SK-N-SH treated with all-trans-retinoic acid at 6 μM for 48 hours (cell line): ENCODE data around the gene SMC4.

ENCODE experiments used
- ATAC-seq: fragments of 200-7000 bp; cut with Tn5 transposase; 3 replicates; pipeline ENCODE4 v1.9.1; 2020; ENCODE audit warnings: mild to moderate bottlenecking, moderate library complexity
- ARNTL ChIP-seq: fragments of 450-650 bp; formaldehyde crosslinking; IDR thresholded peaks from 2 replicates; pipeline ENCODE4 v1.5.0; 2020; ENCODE audit warnings: low read depth, mild to moderate bottlenecking, moderate library complexity, borderline replicate concordance
- CSDC2 ChIP-seq: fragments of 250-450 bp; sonication (Bioruptor Pico); IDR thresholded peaks from 2 replicates; pipeline ENCODE4 v1.5.0; 2020; ENCODE audit warnings: mild to moderate bottlenecking, moderate library complexity
- CSRNP3 ChIP-seq: fragments of 250-450 bp; sonication (Bioruptor Pico); IDR thresholded peaks from 2 replicates; pipeline ENCODE4 v1.5.1; 2021; ENCODE audit warnings: mild to moderate bottlenecking, moderate library complexity
- ESRRG ChIP-seq: fragments of 250-450 bp; sonication (Bioruptor Pico); IDR thresholded peaks from 2 replicates; pipeline ENCODE4 v1.6.1; 2021; ENCODE audit warnings: mild to moderate bottlenecking
- GLIS3 ChIP-seq: fragments of 250-450 bp; sonication (Bioruptor Pico); IDR thresholded peaks from 2 replicates; pipeline ENCODE4 v1.5.0; 2020; ENCODE audit warnings: mild to moderate bottlenecking, moderate library complexity
- ISL1 ChIP-seq: fragments of 250-450 bp; sonication (Bioruptor Pico); IDR thresholded peaks from 2 replicates; pipeline ENCODE4 v2.1.2; 2022; ENCODE audit warnings: mild to moderate bottlenecking, moderate library complexity
- OSR1 ChIP-seq: fragments of 250-450 bp; sonication (Bioruptor Pico); IDR thresholded peaks from 2 replicates; pipeline ENCODE4 v1.8.0; 2022; ENCODE audit warnings: moderate library complexity, mild to moderate bottlenecking, inconsistent platforms
- PPARA ChIP-seq: fragments of 250-450 bp; sonication (Bioruptor Pico); IDR thresholded peaks from 2 replicates; pipeline ENCODE4 v1.5.0; 2020; ENCODE audit warnings: mild to moderate bottlenecking, borderline replicate concordance
- RARB ChIP-seq: fragments of 250-450 bp; sonication (Bioruptor Pico); IDR thresholded peaks from 2 replicates; pipeline ENCODE4 v1.8.0; 2021; ENCODE audit warnings: mild to moderate bottlenecking, moderate library complexity
- SNAI2 ChIP-seq: fragments of 250-450 bp; sonication (Bioruptor Pico); IDR thresholded peaks from 2 replicates; pipeline ENCODE4 v1.5.0; 2020; ENCODE audit warnings: mild to moderate bottlenecking, moderate library complexity
- TCF4 ChIP-seq: fragments of 250-450 bp; sonication (Bioruptor Pico); IDR thresholded peaks from 2 replicates; pipeline ENCODE4 v1.8.0; 2021; ENCODE audit warnings: mild to moderate bottlenecking, moderate library complexity, borderline replicate concordance
- TOX ChIP-seq: fragments of 250-450 bp; sonication (Bioruptor Pico); IDR thresholded peaks from 2 replicates; pipeline ENCODE4 v1.8.0; 2021; ENCODE audit warnings: mild to moderate bottlenecking, moderate library complexity, borderline replicate concordance
- ZC3H10 ChIP-seq: fragments of 250-450 bp; sonication (Bioruptor Pico); IDR thresholded peaks from 2 replicates; pipeline ENCODE4 v1.5.1; 2021; ENCODE audit warnings: mild to moderate bottlenecking, moderate library complexity
- ZFP3 ChIP-seq: fragments of 250-450 bp; sonication (Bioruptor Pico); IDR thresholded peaks from 2 replicates; pipeline ENCODE4 v1.5.0; 2020; ENCODE audit warnings: mild to moderate bottlenecking, moderate library complexity
- ZFP30 ChIP-seq: fragments of 450-650 bp; formaldehyde crosslinking; IDR thresholded peaks from 2 replicates; pipeline ENCODE4 v1.5.0; 2022; ENCODE audit warnings: mild to moderate bottlenecking, moderate library complexity
- ZNF565 ChIP-seq: fragments of 450-650 bp; formaldehyde crosslinking; conservative IDR thresholded peaks from 2 replicates; pipeline ENCODE4 v1.5.0; 2020; ENCODE audit warnings: low read depth, mild to moderate bottlenecking, moderate library complexity
- ZNF8 ChIP-seq: fragments of 450-650 bp; formaldehyde crosslinking; IDR thresholded peaks from 2 replicates; pipeline ENCODE4 v1.5.0; 2020; ENCODE audit warnings: mild to moderate bottlenecking, moderate library complexity
- TF ChIP-seq, protein P1 (sequence below): fragments of 250-450 bp; sonication (Bioruptor Pico); IDR thresholded peaks from 2 replicates; pipeline ENCODE4 v1.8.0; 2021; ENCODE audit warnings: low read depth, mild to moderate bottlenecking, moderate library complexity, borderline replicate concordance
- TF ChIP-seq, protein P2 (sequence below): fragments of 250-450 bp; sonication (Bioruptor Pico); IDR thresholded peaks from 2 replicates; pipeline ENCODE4 v1.8.0; 2020; ENCODE audit warnings: mild to moderate bottlenecking, moderate library complexity, borderline replicate concordance
- TF ChIP-seq, protein P3 (sequence below): fragments of 250-450 bp; sonication (Bioruptor Pico); IDR thresholded peaks from 2 replicates; pipeline ENCODE4 v1.5.0; 2020; ENCODE audit warnings: mild to moderate bottlenecking, moderate library complexity

Gene SMC4

GRCh38 chr3:160444411-160444810, 45.0 kb downstream of the SMC4 start:
- TF ChIP-seq GLIS3 = no peak
- no peak for TF ChIP-seq ZNF8 (CRISPR knock-in tag)
- TF ChIP-seq, protein P1, sequence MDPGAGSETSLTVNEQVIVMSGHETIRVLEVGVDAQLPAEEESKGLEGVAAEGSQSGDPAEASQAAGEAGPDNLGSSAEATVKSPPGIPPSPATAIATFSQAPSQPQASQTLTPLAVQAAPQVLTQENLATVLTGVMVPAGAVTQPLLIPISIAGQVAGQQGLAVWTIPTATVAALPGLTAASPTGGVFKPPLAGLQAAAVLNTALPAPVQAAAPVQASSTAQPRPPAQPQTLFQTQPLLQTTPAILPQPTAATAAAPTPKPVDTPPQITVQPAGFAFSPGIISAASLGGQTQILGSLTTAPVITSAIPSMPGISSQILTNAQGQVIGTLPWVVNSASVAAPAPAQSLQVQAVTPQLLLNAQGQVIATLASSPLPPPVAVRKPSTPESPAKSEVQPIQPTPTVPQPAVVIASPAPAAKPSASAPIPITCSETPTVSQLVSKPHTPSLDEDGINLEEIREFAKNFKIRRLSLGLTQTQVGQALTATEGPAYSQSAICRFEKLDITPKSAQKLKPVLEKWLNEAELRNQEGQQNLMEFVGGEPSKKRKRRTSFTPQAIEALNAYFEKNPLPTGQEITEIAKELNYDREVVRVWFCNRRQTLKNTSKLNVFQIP = no peak
- TF ChIP-seq ESRRG (CRISPR knock-in tag) = no peak
- no peak for TF ChIP-seq ZFP30 (CRISPR knock-in tag)
- TF ChIP-seq ISL1 (CRISPR knock-in tag) = no peak
- TF ChIP-seq CSRNP3 (CRISPR knock-in tag) = no peak
- no peak for TF ChIP-seq TCF4 (CRISPR knock-in tag)
- no peak for TF ChIP-seq ZC3H10 (CRISPR knock-in tag)
- TF ChIP-seq PPARA (CRISPR knock-in tag) = no peak
- TF ChIP-seq ARNTL (CRISPR knock-in tag) = no peak
- no peak for TF ChIP-seq SNAI2 (CRISPR knock-in tag)
- no peak for TF ChIP-seq TOX
- no peak for TF ChIP-seq RARB
- no peak for TF ChIP-seq OSR1 (CRISPR knock-in tag)
- no peak for TF ChIP-seq CSDC2 (CRISPR knock-in tag)
- TF ChIP-seq ZFP3 (CRISPR knock-in tag) = no peak

GRCh38 chr3:160445854-160446253, 46.4 kb downstream of the SMC4 start:
- TF ChIP-seq, protein P2, sequence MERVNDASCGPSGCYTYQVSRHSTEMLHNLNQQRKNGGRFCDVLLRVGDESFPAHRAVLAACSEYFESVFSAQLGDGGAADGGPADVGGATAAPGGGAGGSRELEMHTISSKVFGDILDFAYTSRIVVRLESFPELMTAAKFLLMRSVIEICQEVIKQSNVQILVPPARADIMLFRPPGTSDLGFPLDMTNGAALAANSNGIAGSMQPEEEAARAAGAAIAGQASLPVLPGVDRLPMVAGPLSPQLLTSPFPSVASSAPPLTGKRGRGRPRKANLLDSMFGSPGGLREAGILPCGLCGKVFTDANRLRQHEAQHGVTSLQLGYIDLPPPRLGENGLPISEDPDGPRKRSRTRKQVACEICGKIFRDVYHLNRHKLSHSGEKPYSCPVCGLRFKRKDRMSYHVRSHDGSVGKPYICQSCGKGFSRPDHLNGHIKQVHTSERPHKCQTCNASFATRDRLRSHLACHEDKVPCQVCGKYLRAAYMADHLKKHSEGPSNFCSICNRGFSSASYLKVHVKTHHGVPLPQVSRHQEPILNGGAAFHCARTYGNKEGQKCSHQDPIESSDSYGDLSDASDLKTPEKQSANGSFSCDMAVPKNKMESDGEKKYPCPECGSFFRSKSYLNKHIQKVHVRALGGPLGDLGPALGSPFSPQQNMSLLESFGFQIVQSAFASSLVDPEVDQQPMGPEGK (CRISPR knock-in tag) = no peak
- TF ChIP-seq RARB = no peak
- TF ChIP-seq, all 23 proteins: peak for 0
- no peak for ATAC-seq

More at GRCh38 chr3:160444411-160444810, 45.0 kb downstream of the SMC4 start:
- ATAC-seq = no peak

DNA sequence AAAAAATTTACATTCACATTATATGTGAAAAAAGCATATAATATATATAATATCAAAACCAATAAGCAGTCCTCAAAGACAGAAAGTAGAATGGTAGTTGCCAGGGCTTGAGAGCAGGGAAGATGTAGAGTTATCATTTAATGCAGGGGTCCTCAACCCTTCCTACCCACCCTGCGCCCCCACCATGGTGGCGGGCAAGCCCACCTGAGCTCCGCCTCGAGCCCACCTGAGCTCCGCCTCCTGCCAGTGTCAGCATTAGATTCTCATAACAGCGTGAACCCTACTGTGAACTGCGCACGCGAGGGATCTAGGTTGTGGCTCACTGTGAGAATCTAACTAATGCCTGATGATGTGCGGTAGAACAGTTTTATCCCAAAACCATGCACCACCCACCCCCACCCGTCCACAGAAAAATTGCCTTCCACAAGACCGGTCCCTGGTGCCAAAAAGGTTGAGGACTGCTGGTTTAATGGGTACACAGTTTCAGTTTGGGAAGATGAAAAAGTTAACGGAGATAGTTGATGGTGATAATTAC, 47.1 kb downstream of the SMC4 start:
- TF ChIP-seq, protein P1 = no peak
- TF ChIP-seq, protein P3, sequence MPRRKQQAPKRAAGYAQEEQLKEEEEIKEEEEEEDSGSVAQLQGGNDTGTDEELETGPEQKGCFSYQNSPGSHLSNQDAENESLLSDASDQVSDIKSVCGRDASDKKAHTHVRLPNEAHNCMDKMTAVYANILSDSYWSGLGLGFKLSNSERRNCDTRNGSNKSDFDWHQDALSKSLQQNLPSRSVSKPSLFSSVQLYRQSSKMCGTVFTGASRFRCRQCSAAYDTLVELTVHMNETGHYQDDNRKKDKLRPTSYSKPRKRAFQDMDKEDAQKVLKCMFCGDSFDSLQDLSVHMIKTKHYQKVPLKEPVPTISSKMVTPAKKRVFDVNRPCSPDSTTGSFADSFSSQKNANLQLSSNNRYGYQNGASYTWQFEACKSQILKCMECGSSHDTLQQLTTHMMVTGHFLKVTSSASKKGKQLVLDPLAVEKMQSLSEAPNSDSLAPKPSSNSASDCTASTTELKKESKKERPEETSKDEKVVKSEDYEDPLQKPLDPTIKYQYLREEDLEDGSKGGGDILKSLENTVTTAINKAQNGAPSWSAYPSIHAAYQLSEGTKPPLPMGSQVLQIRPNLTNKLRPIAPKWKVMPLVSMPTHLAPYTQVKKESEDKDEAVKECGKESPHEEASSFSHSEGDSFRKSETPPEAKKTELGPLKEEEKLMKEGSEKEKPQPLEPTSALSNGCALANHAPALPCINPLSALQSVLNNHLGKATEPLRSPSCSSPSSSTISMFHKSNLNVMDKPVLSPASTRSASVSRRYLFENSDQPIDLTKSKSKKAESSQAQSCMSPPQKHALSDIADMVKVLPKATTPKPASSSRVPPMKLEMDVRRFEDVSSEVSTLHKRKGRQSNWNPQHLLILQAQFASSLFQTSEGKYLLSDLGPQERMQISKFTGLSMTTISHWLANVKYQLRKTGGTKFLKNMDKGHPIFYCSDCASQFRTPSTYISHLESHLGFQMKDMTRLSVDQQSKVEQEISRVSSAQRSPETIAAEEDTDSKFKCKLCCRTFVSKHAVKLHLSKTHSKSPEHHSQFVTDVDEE = no peak
- no peak for TF ChIP-seq ZC3H10 (CRISPR knock-in tag)
- no peak for TF ChIP-seq CSRNP3 (CRISPR knock-in tag)
- TF ChIP-seq OSR1 (CRISPR knock-in tag) = no peak
- TF ChIP-seq TOX = no peak
- no peak for TF ChIP-seq ZFP30 (CRISPR knock-in tag)
- no peak for TF ChIP-seq GLIS3
- TF ChIP-seq ZNF565 (CRISPR knock-in tag) = no peak
- no peak for TF ChIP-seq ISL1 (CRISPR knock-in tag)
- no peak for TF ChIP-seq ZFP3 (CRISPR knock-in tag)

More for the DNA sequence above, 47.1 kb downstream of the SMC4 start:
- no peak for ATAC-seq
